T-cell (primary cell): ENCODE data around the gene NCBP2. TPM values are rescaled to one million over a fixed set of nuclear protein-coding genes. Genes with fewer than 3 reads are reported as not detected.

Experiments
- ATAC-seq, 4 experiments: fragments of 200-7000 bp in 3 of 4; fragments of 150-1000 bp in 1 of 4; cut with Tn5 transposase; replicated peaks in 1 of 4; 1 replicate in 3 of 4; 2 replicates in 1 of 4; pipeline ENCODE4 v1.10.0; 2021; ENCODE audit warnings: moderate library complexity in 3 of 4, mild to moderate bottlenecking in 2 of 4, moderate number of reproducible peaks in 1 of 4
- CTCF ChIA-PET, 2 donors: fragments of 300-600 bp; sonication (Branson Sonifier 250); formaldehyde crosslinking; loops; one replicate each; lab custom pipeline; 2022; ENCODE audit warnings: antibody characterized with exemption in 2 of 2; lab: Charles Lee
- POLR2A ChIA-PET, 2 donors: fragments of 300-600 bp; sonication (Branson Sonifier 250); formaldehyde crosslinking; loops; one replicate each; lab custom pipeline; 2022; ENCODE audit warnings: antibody characterized with exemption in 2 of 2; lab: Charles Lee
- DNase-seq, 35 experiments: peaks; one replicate each; pipeline versions ENCODE4 v3.0.0 to v3.0.0-alpha.2; 2013 to 2023
- H3K27ac ChIP-seq: one replicate; pipeline ENCODE4 v1.5.1; 2013; ENCODE audit warnings: low read length
- H3K27me3 ChIP-seq, 2 experiments: replicated peaks in 1 of 2; 1 replicate in 1 of 2; 2 replicates in 1 of 2; pipeline versions ENCODE4 v1.6.1 to v1.7.0; 2013; ENCODE audit warnings: low read length in 1 of 2, mixed read lengths in 1 of 2; ENCODE audit not compliant: control insufficient read depth in 2 of 2, insufficient read depth in 2 of 2; ENCODE audit errors: extremely low read depth in 1 of 2
- H3K36me3 ChIP-seq, 2 donors: 1 replicate in 1 of 2; 2 replicates in 1 of 2; pipeline versions ENCODE4 v1.6.1 to v1.7.0; 2013; ENCODE audit warnings: low read length in 1 of 2; ENCODE audit not compliant: control insufficient read depth in 2 of 2, insufficient read depth in 1 of 2; ENCODE audit errors: extremely low read depth in 1 of 2
- H3K4me1 ChIP-seq, 2 experiments: 1 replicate in 1 of 2; 2 replicates in 1 of 2; pipeline versions ENCODE4 v1.6.1 to v1.7.0; 2013; ENCODE audit warnings: low read length in 2 of 2, mixed read lengths in 1 of 2; ENCODE audit not compliant: insufficient read depth in 2 of 2, control insufficient read depth in 1 of 2; ENCODE audit errors: extremely low read depth in 1 of 2
- H3K4me3 ChIP-seq, 2 donors: 1 replicate in 1 of 2; 2 replicates in 1 of 2; pipeline versions ENCODE4 v1.5.1 to v1.7.0; 2013; ENCODE audit warnings: mild to moderate bottlenecking in 2 of 2, low read length in 1 of 2, moderate library complexity in 1 of 2; ENCODE audit not compliant: control insufficient read depth in 1 of 2; ENCODE audit errors: extremely low read depth in 1 of 2
- H3K9me3 ChIP-seq: 2 replicates; pipeline ENCODE4 v1.7.0; 2013
- H3K27ac Mint-ChIP-seq, 2 donors: one replicate each; pipeline ENCODE4 v1.8.0; 2020 to 2021; ENCODE audit warnings: mild to moderate bottlenecking in 2 of 2, mixed read lengths in 2 of 2
- H3K27me3 Mint-ChIP-seq, 2 donors: one replicate each; pipeline ENCODE4 v1.8.0; 2021 to 2022; ENCODE audit warnings: mixed read lengths in 2 of 2
- H3K36me3 Mint-ChIP-seq: one replicate; pipeline ENCODE4 v1.8.0; 2021; ENCODE audit warnings: mixed read lengths
- H3K4me1 Mint-ChIP-seq, 3 donors: one replicate each; pipeline ENCODE4 v1.8.0; 2020 to 2022; ENCODE audit warnings: mixed read lengths in 3 of 3, mild to moderate bottlenecking in 1 of 3
- H3K4me3 Mint-ChIP-seq, 3 donors: one replicate each; pipeline ENCODE4 v1.8.0; 2020 to 2022; ENCODE audit warnings: mild to moderate bottlenecking in 3 of 3, mixed read lengths in 3 of 3, moderate library complexity in 3 of 3
- H3K9me3 Mint-ChIP-seq, 3 donors: one replicate each; pipeline ENCODE4 v1.8.0; 2020 to 2022; ENCODE audit warnings: mixed read lengths in 3 of 3
- WGBS: methylation state at CpG from one replicate; pipeline ENCODE4 v1.1.5; 2013; ENCODE audit warnings: missing lambda C conversion rate; ENCODE audit not compliant: insufficient coverage; 5-methylcytosine and 5-hydroxymethylcytosine counted together
- total RNA-seq, 35 experiments: library from RNA in 6 of 35; stranded (reverse) in 6 of 35; fragments of 120-200 nt in 1 of 35; gene quantifications; one replicate each; pipeline versions ENCODE4 v1.2.1 to v1.2.4 and lab custom pipeline; 2013 to 2026

The NCBP2 gene
- total RNA-seq, 5 donors from 2014 or later (not counting 1 experiment from before 2014, with no cell fraction given), result 48.4 to 70.6 (median 59.3) TPM

GRCh38 chr3:196976941-196977340 is 34.6 kb upstream of the NCBP2 start:
- Mint-ChIP-seq H3K4me1 (peaks cover 2 to 9% (median 7%) of the 10 kb centered on the region in 3 donors), H3K9me3 (no peaks in the 10 kb centered on the region), H3K27ac (no peak overlapping the region), H3K36me3 (no peaks in the 10 kb centered on the region), H3K4me3 (no peak overlapping the region), H3K27me3 (peaks cover 7 to 11% of the 10 kb centered on the region in 2 donors)
- H3K27me3 ChIP-seq, result peaks cover 0 to 30% of the 10 kb centered on the region in 2 experiments
- ChIA-PET CTCF (no interaction called here), POLR2A (no interaction called here)
- DNase-seq (no peak), ATAC-seq (no peak)
- H3K36me3 ChIP-seq, result no peaks in the 10 kb centered on the region
- H3K4me1 ChIP-seq, result peaks cover 0 to 7% of the 10 kb centered on the region in 2 experiments
- H3K9me3 ChIP-seq, result no peaks in the 10 kb centered on the region
- H3K4me3 ChIP-seq, result no peak overlapping the region
- WGBS, result 84% methylated on average over 11 of the region's 11 CpGs
- no peak overlapping the region for H3K27ac ChIP-seq

GRCh38 chr3:196975349-196975748 is 33.0 kb upstream of the NCBP2 start:
- Histone ChIP-seq H3K27me3 (peaks cover 0 to 37% of the 10 kb centered on the region in 2 experiments), H3K4me3 (no peak overlapping the region), H3K9me3 (no peaks in the 10 kb centered on the region), H3K4me1 (peaks cover 0 to 7% of the 10 kb centered on the region in 2 experiments), H3K27ac (no peak overlapping the region), H3K36me3 (no peaks in the 10 kb centered on the region)
- ChIA-PET POLR2A (no interaction called here), CTCF (interaction anchor here in 1 of 2 donors (0.6 kb wide), 1 partner anchor 48 kb away, joined by 3 read pairs; no protein-coding TSS in a partner anchor)
- 87% methylated on average over 4 of the region's 4 CpGs for WGBS
- Mint-ChIP-seq H3K27me3 (peaks cover 7 to 17% of the 10 kb centered on the region in 2 donors), H3K4me3 (no peak overlapping the region), H3K4me1 (peaks cover 5 to 13% (median 8%) of the 10 kb centered on the region in 3 donors), H3K36me3 (no peaks in the 10 kb centered on the region), H3K27ac (no peak overlapping the region), H3K9me3 (no peaks in the 10 kb centered on the region)
- no peak for ATAC-seq
- DNase-seq, result no peak

- Mint-ChIP-seq H3K36me3 (no peaks in the 10 kb centered on the region), H3K9me3 (no peaks in the 10 kb centered on the region), H3K27me3 (peaks cover 7 to 20% of the 10 kb centered on the region in 2 donors), H3K4me1 (peaks cover 9 to 17% (median 10%) of the 10 kb centered on the region in 3 donors), H3K27ac (no peak overlapping the region), H3K4me3 (no peak overlapping the region)
- H3K4me1 ChIP-seq, result peaks cover 0 to 11% of the 10 kb centered on the region in 2 experiments
- no peak overlapping the region for H3K27ac ChIP-seq
- CTCF ChIA-PET, result interaction anchor here in 1 of 2 donors (0.7 kb wide), 1 partner anchor 1109 kb away, joined by 3 read pairs; no protein-coding TSS in a partner anchor
- no peak for ATAC-seq
- no peak overlapping the region for H3K4me3 ChIP-seq
- no peak for DNase-seq
- H3K36me3 ChIP-seq, result no peaks in the 10 kb centered on the region
- H3K27me3 ChIP-seq, result peaks cover 0 to 35% of the 10 kb centered on the region in 2 experiments
- H3K9me3 ChIP-seq, result no peaks in the 10 kb centered on the region
- 82% methylated on average over 4 of the region's 5 CpGs for WGBS
- POLR2A ChIA-PET, result no interaction called here
These were observed 32.3 kb upstream of the NCBP2 start for GRCh38 chr3:196974661-196975060.

- no peak for ATAC-seq
- no peak for DNase-seq
- Histone ChIP-seq H3K4me3 (no peak overlapping the region), H3K4me1 (peaks cover 0 to 11% of the 10 kb centered on the region in 2 experiments), H3K27ac (no peak overlapping the region), H3K27me3 (peaks cover 0 to 26% of the 10 kb centered on the region in 2 experiments), H3K36me3 (no peaks in the 10 kb centered on the region), H3K9me3 (no peaks in the 10 kb centered on the region)
- ChIA-PET CTCF (interaction anchor here (0.6 to 1.5 kb wide), 2 partner anchors 134 to 485 kb away, joined by 4 to 5 read pairs; no protein-coding TSS in a partner anchor), POLR2A (no interaction called here)
- peaks cover 8 to 16% (median 9%) of the 10 kb centered on the region in 3 donors for H3K4me1 Mint-ChIP-seq
- no peak overlapping the region for H3K27ac Mint-ChIP-seq
- no peaks in the 10 kb centered on the region for H3K36me3 Mint-ChIP-seq
- peak overlapping the region in 2 of 3 donors; percentile 73 to 74 for H3K4me3 Mint-ChIP-seq
- WGBS, result 92% methylated on average over 2 of the region's 7 CpGs
- H3K27me3 Mint-ChIP-seq, result peaks cover 0 to 12% of the 10 kb centered on the region in 2 donors
- no peaks in the 10 kb centered on the region for H3K9me3 Mint-ChIP-seq
These were observed 28.9 kb upstream of the NCBP2 start for GRCh38 chr3:196971094-196971698.

GRCh38 chr3:196970547-196971093 is 28.3 kb upstream of the NCBP2 start:
- 86% methylated on average over 15 of the region's 15 CpGs for WGBS
- H3K4me3 ChIP-seq, result no peak overlapping the region

More at GRCh38 chr3:196970547-196971093, 28.3 kb upstream of the NCBP2 start:
- Mint-ChIP-seq H3K9me3 (no peaks in the 10 kb centered on the region), H3K27me3 (peaks cover 0 to 12% of the 10 kb centered on the region in 2 donors), H3K36me3 (no peaks in the 10 kb centered on the region), H3K27ac (no peak overlapping the region), H3K4me1 (peaks cover 8 to 16% (median 9%) of the 10 kb centered on the region in 3 donors), H3K4me3 (peak overlapping the region; percentile 68 to 74 (median 73))
- ChIA-PET CTCF (interaction anchor here (0.6 to 1.5 kb wide), 2 partner anchors 133 to 484 kb away, joined by 4 to 5 read pairs; no protein-coding TSS in a partner anchor), POLR2A (no interaction called here)
- Histone ChIP-seq H3K9me3 (no peaks in the 10 kb centered on the region), H3K27ac (no peak overlapping the region), H3K27me3 (peaks cover 0 to 26% of the 10 kb centered on the region in 2 experiments), H3K36me3 (no peaks in the 10 kb centered on the region), H3K4me1 (peaks cover 0 to 11% of the 10 kb centered on the region in 2 experiments)
- DNase-seq, result no peak
- no peak for ATAC-seq
